ENCODE results near the gene KANTR. TPM values are rescaled to one million over a fixed set of nuclear protein-coding genes. Genes with fewer than 3 reads are reported as not detected.

KANTR gene
- total and polyA plus RNA-seq, 9 of the 15 experiments (the other 6 are each of a cell fraction or from before 2014, with no cell fraction given) = 1.0 to 5.7 (median 3.4) TPM

DNA sequence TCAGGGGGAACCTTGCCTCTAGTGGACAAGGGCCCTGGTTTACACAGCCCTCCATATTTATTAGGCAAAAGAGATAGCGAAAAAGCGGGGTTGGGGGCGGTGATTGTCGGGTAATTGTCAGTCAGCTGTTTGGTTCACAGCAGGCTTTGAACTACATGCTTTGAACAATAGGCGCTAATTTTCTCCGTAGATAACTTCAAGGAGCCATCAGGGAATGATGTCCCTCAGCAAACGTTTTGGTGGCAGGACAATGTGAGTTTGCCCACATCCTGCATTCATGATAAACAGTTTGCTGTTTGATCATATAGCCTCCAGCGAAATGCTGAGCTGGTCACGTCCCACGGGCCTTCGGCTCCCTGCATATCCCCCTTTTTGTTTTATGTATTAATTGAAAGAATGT is 65.2 kb downstream of the KANTR start:
- Histone ChIP-seq H3K27me3 (ENCODE audit: control insufficient read depth in 2 of 2, insufficient read depth in 2 of 2, low read length in 2 of 2) (no peaks in the 10 kb centered on the region; a peak in 1 of 5 replicates), H3K9me1 (ENCODE audit: control insufficient read depth, insufficient read depth, low read length) (no peaks in the 10 kb centered on the region), H3K9ac (ENCODE audit: insufficient read depth in 1 of 2, low read depth in 2 of 2, low read length in 2 of 2) (no peak overlapping the region), H3K79me2 (ENCODE audit: control insufficient read depth, insufficient read depth, low read length) (no peaks in the 10 kb centered on the region), H3K4me3 (no peak overlapping the region), H2AFZ (ENCODE audit: low read depth, low read length) (no peak overlapping the region), H3K27ac (ENCODE audit: extremely low read depth, low read depth, low read length) (no peak overlapping the region), H4K20me1 (replicated peaks; ENCODE audit: control insufficient read depth, insufficient read depth, low read length) (no peaks in the 10 kb centered on the region), H3K4me2 (ENCODE audit: insufficient read depth, low read length) (no peak overlapping the region), H3K36me3 (ENCODE audit: control insufficient read depth, insufficient read depth, low read length) (no peaks in the 10 kb centered on the region), H3K4me1 (replicated peaks in 1 of 2; ENCODE audit: control insufficient read depth in 2 of 2, insufficient read depth in 2 of 2, low read length in 2 of 2) (no peaks in the 10 kb centered on the region), H3K9me3 (replicated peaks; ENCODE audit: control insufficient read depth, insufficient read depth, low read depth, low read length) (0 out of 2 replicates have a peak, but pooled peaks cover 2% of the 10 kb centered on the region)
- in situ Hi-C loops (cut with MboI) = no loop called here
- ATAC-seq (no peak), FAIRE-seq (no peak), DNase-seq (ENCODE audit: extremely low read depth in 1 of 4, low spot score in 3 of 4) (no peak)
- intact Hi-C loops (cut with micrococcal nuclease) = no loop called here
- POLR2A ChIA-PET = interaction anchor here (1.6 kb wide), 1 partner anchor 14 kb away, joined by 3 read pairs; no protein-coding TSS in a partner anchor
- CTCF ChIA-PET (ENCODE audit: low intra/inter-chr PET ratio) = no interaction called here
- WGBS (ENCODE audit: insufficient coverage, low coverage, missing lambda C conversion rate) = 28% methylated on average over 6 of the region's 11 CpGs
- no TSS peak for BruUV-seq (replicated peaks)
- TF ChIP-seq, protein P1, sequence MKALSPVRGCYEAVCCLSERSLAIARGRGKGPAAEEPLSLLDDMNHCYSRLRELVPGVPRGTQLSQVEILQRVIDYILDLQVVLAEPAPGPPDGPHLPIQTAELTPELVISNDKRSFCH (CRISPR knock-in tag; IDR thresholded peaks at IDR 0.05) = no peak
- TF ChIP-seq, protein P1 (tag; IDR thresholded peaks at IDR 0.05) = no peak
- TF ChIP-seq ZNF696 (CRISPR knock-in tag; conservative IDR thresholded peaks at IDR 0.05) (no peak), ZNF174 (CRISPR knock-in tag; IDR thresholded peaks at IDR 0.05) (no peak), MEF2A (IDR thresholded peaks at IDR 0.05; ENCODE audit: control insufficient read depth, low read depth, low read length) (no peak), LCOR (CRISPR knock-in tag; IDR thresholded peaks at IDR 0.05) (no peak), SREBF1 (IDR thresholded peaks at IDR 0.05; ENCODE audit: borderline replicate concordance, low read depth, low read length) (no peak), SNIP1 (IDR thresholded peaks at IDR 0.05; ENCODE audit: low read depth) (no peak), MAFG (tag; conservative IDR thresholded peaks at IDR 0.05) (no peak), ZZZ3 (IDR thresholded peaks at IDR 0.05) (no peak), TCF7 (IDR thresholded peaks at IDR 0.05; ENCODE audit: borderline replicate concordance) (no peak), IRF2 (CRISPR knock-in tag; IDR thresholded peaks at IDR 0.05) (no peak), ILK (tag; IDR thresholded peaks at IDR 0.05; ENCODE audit: borderline replicate concordance, low read depth) (no peak)
- TF ChIP-seq, protein P2, sequence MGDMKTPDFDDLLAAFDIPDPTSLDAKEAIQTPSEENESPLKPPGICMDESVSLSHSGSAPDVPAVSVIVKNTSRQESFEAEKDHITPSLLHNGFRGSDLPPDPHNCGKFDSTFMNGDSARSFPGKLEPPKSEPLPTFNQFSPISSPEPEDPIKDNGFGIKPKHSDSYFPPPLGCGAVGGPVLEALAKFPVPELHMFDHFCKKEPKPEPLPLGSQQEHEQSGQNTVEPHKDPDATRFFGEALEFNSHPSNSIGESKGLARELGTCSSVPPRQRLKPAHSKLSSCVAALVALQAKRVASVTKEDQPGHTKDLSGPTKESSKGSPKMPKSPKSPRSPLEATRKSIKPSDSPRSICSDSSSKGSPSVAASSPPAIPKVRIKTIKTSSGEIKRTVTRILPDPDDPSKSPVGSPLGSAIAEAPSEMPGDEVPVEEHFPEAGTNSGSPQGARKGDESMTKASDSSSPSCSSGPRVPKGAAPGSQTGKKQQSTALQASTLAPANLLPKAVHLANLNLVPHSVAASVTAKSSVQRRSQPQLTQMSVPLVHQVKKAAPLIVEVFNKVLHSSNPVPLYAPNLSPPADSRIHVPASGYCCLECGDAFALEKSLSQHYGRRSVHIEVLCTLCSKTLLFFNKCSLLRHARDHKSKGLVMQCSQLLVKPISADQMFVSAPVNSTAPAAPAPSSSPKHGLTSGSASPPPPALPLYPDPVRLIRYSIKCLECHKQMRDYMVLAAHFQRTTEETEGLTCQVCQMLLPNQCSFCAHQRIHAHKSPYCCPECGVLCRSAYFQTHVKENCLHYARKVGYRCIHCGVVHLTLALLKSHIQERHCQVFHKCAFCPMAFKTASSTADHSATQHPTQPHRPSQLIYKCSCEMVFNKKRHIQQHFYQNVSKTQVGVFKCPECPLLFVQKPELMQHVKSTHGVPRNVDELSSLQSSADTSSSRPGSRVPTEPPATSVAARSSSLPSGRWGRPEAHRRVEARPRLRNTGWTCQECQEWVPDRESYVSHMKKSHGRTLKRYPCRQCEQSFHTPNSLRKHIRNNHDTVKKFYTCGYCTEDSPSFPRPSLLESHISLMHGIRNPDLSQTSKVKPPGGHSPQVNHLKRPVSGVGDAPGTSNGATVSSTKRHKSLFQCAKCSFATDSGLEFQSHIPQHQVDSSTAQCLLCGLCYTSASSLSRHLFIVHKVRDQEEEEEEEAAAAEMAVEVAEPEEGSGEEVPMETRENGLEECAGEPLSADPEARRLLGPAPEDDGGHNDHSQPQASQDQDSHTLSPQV (IDR thresholded peaks at IDR 0.05) = no peak
- TF ChIP-seq, protein P3, sequence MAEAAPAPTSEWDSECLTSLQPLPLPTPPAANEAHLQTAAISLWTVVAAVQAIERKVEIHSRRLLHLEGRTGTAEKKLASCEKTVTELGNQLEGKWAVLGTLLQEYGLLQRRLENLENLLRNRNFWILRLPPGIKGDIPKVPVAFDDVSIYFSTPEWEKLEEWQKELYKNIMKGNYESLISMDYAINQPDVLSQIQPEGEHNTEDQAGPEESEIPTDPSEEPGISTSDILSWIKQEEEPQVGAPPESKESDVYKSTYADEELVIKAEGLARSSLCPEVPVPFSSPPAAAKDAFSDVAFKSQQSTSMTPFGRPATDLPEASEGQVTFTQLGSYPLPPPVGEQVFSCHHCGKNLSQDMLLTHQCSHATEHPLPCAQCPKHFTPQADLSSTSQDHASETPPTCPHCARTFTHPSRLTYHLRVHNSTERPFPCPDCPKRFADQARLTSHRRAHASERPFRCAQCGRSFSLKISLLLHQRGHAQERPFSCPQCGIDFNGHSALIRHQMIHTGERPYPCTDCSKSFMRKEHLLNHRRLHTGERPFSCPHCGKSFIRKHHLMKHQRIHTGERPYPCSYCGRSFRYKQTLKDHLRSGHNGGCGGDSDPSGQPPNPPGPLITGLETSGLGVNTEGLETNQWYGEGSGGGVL (CRISPR knock-in tag; IDR thresholded peaks at IDR 0.05) = no peak

Measured in K562 (cell line).